Measurements from ENCODE around the gene MGME1.
"Not testable (repeated sequence)": the region's sequence is repeated elsewhere in the genome, so short reads cannot be mapped to it uniquely, and the experiment has no call there.

MGME1 gene

GRCh38 chr20:17941087-17941825 lies 27.6 kb upstream of the MGME1 start:
- DNase-seq, result no peak

- DNase-seq, result no peak
These were observed 27.0 kb upstream of the MGME1 start for GRCh38 chr20:17941826-17942196.

- no peak for DNase-seq
These were observed 25.5 kb upstream of the MGME1 start for GRCh38 chr20:17943343-17943742.

- DNase-seq, result no peak
These were observed 23.9 kb upstream of the MGME1 start for GRCh38 chr20:17944854-17945474.

GRCh38 chr20:17946040-17946439 lies 22.8 kb upstream of the MGME1 start:
- no peak for DNase-seq

GRCh38 chr20:17946572-17947473 lies 22.0 kb upstream of the MGME1 start:
- DNase-seq, result no peak

GRCh38 chr20:17947474-17947815 lies 21.4 kb upstream of the MGME1 start:
- no peak for DNase-seq

- DNase-seq, result no peak
These were observed 20.4 kb upstream of the MGME1 start for GRCh38 chr20:17948442-17948841.

GRCh38 chr20:17949899-17950298 lies 18.9 kb upstream of the MGME1 start:
- DNase-seq, result no peak

GRCh38 chr20:17950670-17951069 lies 18.1 kb upstream of the MGME1 start:
- DNase-seq, result no peak

- no peak for DNase-seq
These were observed 17.5 kb upstream of the MGME1 start for GRCh38 chr20:17951323-17951722.

GRCh38 chr20:17952692-17953684 lies 15.8 kb upstream of the MGME1 start:
- no peak for DNase-seq

- DNase-seq, result no peak
These were observed 14.9 kb upstream of the MGME1 start for GRCh38 chr20:17953935-17954334.

- no peak for DNase-seq
These were observed 13.5 kb upstream of the MGME1 start for GRCh38 chr20:17955302-17955701.

- DNase-seq, result no peak
These were observed 12.6 kb upstream of the MGME1 start for GRCh38 chr20:17956099-17956685.

GRCh38 chr20:17957505-17958363 lies 11.1 kb upstream of the MGME1 start:
- no peak for DNase-seq

GRCh38 chr20:17958373-17959256 lies 10.2 kb upstream of the MGME1 start:
- DNase-seq, result no peak

GRCh38 chr20:17959257-17959627 lies 9.6 kb upstream of the MGME1 start:
- DNase-seq, result no peak

GRCh38 chr20:17960400-17960885 lies 8.4 kb upstream of the MGME1 start:
- not testable (repeated sequence) for DNase-seq
